ENCODE data around the gene SDHAF2.
A peak's percentile ranks its signal among the peaks of the same experiment; 100 is the strongest.
"Not testable (repeated sequence)": the region's sequence is repeated elsewhere in the genome, so short reads cannot be mapped to it uniquely, and the experiment has no call there.

SDHAF2 gene

GRCh38 chr11:61479360-61480058 lies 49.6 kb downstream of the SDHAF2 start:
- DNase-seq, result not testable (repeated sequence)

- no peak for DNase-seq
Measured at GRCh38 chr11:61480261-61480993, 50.5 kb downstream of the SDHAF2 start.

- peak; percentile 67 for DNase-seq
Measured at GRCh38 chr11:61480994-61481335, 51.0 kb downstream of the SDHAF2 start.

GRCh38 chr11:61481806-61482205 lies 51.9 kb downstream of the SDHAF2 start:
- DNase-seq, result no peak

GRCh38 chr11:61482513-61482912 lies 52.6 kb downstream of the SDHAF2 start:
- no peak for DNase-seq

- DNase-seq, result no peak
Measured at GRCh38 chr11:61484541-61484940, 54.6 kb downstream of the SDHAF2 start.

GRCh38 chr11:61485080-61485479 lies 55.2 kb downstream of the SDHAF2 start:
- DNase-seq, result no peak

- no peak for DNase-seq
Measured at GRCh38 chr11:61486011-61486620, 56.2 kb downstream of the SDHAF2 start.

- no peak for DNase-seq
Measured at GRCh38 chr11:61486779-61487178, 56.9 kb downstream of the SDHAF2 start.

- DNase-seq, result no peak
Measured at GRCh38 chr11:61487342-61488025, 57.6 kb downstream of the SDHAF2 start.

- DNase-seq, result no peak
Measured at GRCh38 chr11:61488651-61489291, 58.8 kb downstream of the SDHAF2 start.

- peak; percentile 28 for DNase-seq
Measured at GRCh38 chr11:61489833-61490721, 60.2 kb downstream of the SDHAF2 start.

GRCh38 chr11:61491736-61492395 lies 61.9 kb downstream of the SDHAF2 start:
- DNase-seq, result no peak

- no peak for DNase-seq
Measured at GRCh38 chr11:61494381-61494961, 64.5 kb downstream of the SDHAF2 start.

- DNase-seq, result peak; percentile 73
Measured at GRCh38 chr11:61495801-61496601, 66.1 kb downstream of the SDHAF2 start.

Data from NCI-H1092 treated with DMSO at 0.1 percent for 48 hours (cell line).